ENCODE data around the gene MAEA.
"Not testable (repeated sequence)": the region's sequence is repeated elsewhere in the genome, so short reads cannot be mapped to it uniquely, and the experiment has no call there.

MAEA gene

DNA sequence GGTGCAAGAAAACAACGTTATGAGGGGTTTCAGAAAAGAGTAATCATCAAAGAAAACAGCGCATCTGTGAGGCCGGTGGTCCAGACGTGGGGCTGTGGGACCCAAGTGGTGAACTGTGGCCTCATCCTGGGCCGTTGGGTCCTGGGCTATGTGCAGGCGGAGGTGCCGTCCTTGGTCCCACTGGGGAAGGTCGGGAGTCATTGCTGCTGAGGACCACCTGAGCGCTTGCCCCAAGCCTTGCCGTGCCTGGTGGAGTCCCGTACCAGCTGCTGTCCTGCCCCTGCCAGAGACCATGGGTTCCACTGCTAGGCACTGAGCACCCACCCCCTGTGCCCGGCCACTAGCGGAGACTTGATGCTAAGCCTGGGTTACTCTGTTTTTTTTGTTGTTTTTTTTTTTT is 31.8 kb downstream of the MAEA start:
- DNase-seq (ENCODE audit: low read depth, low spot score): no peak

DNA sequence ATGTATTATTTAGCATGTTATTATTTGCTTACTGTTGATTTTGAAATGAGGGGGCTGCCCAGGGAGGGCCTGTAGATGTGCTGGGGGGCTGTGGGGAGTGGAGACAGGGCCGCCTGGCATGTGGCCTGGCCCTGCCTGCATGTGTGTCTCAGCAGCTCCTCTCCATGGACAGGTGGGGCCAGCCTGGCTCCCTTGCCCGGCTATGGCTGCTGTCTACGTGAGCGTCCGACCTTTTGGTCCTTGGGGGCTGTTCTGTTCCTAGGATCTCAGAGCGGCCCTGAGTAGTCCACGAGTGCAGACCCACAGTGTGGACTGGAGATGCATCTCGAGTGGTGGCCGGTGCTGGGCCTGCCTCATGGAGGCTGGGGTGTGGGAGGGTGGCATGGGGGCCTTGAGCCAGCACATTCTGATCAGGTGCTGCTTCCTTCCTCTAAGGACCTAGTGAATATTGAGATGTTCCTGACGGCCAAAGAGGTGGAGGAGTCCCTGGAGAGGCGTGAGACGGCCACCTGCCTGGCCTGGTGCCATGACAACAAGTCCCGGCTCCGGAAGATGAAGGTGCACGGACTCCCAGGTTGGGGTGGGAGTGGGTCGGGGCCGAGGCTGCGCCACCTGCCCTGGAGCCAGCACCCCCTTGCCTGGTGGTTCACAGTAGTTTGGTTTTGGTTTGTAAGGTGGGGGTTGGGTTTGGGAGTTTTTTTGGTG is 32.4 kb downstream of the MAEA start:
- DNase-seq (ENCODE audit: low read depth, low spot score): no peak

DNA sequence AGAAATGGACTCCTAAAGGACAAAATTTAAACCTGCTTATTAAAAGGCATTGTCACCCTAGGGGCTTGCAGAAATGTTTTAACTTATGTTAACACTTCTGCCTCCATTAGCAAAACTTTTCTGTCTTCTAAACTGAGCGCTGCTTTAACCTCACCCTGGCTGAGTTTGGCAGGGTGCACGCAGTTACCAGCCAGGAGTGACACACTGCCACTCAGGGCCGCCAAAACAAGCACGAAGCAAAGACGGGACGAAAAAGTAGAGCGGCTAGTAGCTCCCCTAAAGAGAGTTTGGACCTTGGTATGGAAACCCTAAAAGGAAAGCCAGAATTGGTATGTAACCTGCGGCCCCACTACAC is 33.6 kb downstream of the MAEA start:
- peak; percentile 63 for DNase-seq (ENCODE audit: low read depth, low spot score)

DNA sequence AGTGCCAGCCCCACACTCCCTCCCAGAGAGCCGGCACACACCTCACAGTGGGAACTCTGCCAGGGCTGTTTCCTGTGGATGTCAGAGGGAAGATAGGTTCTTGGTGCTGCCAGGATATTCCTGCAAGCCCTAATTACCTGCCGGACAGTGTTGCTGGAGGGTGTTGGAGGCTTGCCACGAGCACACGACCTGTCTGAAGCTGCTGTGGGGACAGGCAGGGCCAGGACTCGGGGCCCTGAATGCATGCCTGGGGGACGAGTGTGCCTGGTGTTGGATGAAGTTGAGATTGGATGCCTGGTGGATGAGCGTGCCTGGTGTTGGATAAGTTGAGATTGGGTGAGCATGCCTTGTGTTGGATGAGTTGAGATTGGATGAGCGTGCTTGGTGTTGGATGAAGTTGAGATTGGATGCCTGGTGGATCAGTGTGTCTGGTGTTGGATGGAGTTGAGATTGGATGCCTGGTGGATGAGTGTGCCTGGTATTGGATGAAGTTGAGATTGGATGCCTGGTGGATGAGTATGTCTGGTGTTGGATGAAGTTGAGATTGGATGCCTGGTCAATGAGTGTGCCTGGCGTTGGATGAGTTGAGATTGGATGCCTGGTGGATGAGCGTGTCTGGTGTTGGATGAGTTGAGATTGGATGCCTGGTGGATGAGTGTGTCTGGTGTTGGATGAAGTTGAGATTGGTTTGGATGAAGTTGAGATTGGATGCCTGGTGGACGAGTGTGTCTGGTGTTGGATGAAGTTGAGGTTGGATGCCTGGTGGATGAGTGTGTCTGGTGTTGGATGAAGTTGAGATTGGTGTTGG is 34.1 kb downstream of the MAEA start:
- DNase-seq (ENCODE audit: low read depth, low spot score): peak; percentile 94

DNA sequence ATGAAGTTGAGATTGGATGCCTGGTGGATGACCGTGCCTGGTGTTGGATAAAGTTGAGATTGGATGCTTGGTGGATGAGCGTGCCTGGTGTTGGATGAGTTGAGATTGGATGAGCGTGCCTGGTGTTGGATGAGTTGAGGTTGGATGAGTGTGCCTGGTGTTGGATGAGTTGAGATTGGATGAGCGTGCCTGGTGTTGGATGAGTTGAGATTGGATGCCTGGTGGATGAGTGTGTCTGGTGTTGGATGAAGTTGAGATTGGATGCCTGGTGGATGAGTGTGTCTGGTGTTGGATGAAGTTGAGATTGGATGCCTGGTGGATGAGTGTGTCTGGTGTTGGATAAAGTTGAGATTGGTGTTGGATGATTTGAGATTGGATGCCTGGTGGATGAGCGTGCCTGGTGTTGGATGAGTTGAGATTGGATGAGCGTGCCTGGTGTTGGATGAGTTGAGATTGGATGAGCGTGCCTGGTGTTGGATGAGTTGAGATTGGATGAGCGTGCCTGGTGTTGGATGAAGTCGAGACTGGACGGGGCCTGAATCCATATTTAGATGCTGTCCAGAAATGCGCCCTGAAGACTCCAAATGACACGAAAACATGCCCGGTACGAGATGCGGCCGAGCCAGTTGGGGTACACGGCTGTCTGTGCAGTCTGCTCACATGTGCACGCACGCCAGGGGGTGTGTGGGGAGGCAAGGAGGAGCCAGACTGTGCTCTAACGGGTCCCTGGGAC is 34.9 kb downstream of the MAEA start:
- not testable (repeated sequence) for DNase-seq (ENCODE audit: low read depth, low spot score)

DNA sequence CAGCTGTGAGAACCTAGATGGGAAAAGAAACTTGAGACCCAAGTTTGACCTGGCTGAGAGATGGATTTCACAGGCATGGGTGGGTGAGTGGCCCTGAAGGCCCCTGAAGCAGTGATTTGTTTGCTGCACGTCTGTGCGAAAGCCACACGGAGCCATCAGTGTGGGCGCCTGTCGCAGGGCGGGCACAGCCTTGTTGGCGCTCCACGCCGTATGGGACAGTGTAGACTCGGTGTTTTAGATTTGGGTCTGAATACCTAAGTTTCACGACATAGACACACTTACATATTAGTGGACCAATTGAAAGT is 35.4 kb downstream of the MAEA start:
- no peak for DNase-seq (ENCODE audit: low read depth, low spot score)

DNA sequence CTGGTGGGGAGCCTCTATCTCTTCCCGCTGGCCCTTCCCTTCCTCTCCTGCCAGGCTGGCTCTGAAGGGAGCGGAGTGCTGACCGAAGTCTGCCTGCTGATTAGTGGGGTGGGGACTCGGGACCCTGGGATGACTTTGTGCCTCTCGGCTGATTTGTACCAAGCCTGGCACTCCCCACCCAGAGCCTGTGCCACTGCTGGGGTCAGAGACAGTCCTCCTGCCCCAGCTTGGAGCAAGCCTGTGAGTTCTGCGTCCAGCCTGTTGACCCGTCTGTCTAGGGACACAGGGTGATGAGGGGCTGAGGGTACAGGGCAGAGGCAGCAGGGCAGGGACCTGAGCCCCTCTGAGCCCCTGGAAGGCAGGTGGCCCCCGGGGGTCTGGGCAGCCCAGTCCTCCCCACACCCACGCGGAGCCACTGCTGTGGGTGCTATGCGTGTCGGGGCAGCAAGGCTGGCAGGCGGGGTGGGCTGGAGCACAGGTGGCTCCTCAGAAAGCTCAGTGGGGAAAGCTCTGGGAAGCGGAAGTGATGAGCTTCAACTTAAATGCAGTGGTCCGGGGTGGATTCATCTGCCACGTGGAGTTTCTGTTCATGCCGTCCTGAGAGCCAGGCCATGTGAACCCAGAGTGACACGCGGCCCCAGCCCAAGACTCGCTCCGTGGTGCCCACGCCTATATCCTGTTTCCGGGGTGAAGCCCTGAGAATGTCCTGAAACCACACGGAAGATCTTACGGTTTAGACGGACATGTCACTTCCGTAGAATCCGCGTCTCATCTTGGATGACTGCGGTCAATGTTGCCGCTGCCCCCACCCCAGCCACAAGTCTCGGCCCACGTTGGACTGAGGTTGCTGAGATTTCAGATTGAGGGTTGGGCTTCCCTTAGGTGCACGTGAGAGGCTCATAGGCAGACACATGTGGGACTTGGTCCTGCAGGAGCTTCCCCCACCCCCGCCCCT is 36.3 kb downstream of the MAEA start:
- no peak for DNase-seq (ENCODE audit: low read depth, low spot score)

DNA sequence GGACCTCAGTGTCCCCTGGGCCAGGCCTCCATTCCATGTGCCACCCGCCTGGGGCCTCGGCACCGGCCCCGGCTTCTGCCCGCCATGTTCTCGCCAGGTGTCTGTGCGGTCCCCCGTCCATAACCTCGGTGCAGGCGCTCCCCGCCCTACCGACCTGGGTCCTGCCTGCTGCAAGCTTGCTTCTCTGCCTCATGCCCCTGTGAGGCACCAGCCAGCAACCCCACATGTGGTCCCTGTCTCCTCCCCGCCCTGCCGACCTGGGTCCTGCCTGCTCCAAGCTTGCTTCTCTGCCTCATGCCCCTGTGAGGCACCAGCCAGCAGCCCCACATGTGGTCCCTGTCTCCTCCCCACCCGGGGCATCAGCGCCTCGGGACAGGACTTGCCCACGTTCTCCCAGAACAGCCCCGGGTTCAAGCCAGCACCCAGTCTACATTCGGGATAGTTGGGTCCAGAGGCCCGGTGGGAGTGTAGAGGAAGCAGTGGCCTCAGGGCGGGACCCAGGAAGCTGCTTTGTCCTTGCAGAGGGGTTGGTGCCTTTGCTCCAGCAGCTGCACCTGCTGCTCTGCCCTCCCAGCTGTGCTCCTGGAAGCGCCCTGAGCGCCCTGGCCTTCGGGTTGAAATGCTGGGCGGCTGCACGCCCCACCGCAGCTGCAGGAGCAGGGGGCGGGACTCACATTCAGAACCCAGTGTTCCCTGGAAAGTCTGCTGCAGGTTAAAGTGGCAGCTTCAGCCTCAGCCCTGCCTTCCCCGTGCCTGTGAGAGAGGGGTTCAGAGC is 37.2 kb downstream of the MAEA start:
- DNase-seq (ENCODE audit: low read depth, low spot score): no peak

DNA sequence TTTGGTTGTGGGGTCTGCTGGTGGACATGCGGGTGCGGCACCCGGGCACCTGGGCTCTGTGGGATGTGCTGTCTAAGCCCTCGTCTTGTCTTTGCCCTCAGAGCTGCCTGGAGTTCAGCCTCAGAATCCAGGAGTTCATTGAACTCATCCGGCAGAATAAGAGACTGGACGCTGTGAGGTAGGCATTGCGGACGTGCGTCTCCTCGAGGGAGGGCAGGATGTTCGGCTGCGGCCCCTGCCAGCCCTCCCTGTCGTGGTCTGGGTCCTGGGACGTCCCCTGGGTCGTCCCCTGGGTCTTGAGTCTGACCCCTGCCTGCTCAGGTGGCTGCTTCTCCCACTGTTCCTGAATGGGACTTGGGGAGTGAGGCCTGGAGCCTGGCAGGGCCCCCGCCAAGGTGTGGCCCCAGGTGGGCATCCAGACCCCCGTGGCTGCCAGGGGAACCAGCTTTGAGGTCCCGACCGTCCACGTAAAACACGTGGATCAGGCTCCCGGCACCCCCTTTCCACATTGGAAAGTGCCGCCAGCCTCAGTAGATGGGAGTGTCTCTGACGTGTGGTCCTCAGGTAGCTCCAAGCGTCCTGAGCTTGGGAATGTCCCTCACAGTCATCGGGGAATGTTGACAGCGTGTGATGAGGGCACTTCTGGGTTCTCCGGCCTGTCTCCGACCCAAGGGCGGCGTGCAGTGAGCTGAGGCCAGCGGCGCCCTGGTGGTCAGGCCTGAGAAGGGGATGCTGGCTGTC is 38.0 kb downstream of the MAEA start:
- DNase-seq (ENCODE audit: low read depth, low spot score): no peak

DNA sequence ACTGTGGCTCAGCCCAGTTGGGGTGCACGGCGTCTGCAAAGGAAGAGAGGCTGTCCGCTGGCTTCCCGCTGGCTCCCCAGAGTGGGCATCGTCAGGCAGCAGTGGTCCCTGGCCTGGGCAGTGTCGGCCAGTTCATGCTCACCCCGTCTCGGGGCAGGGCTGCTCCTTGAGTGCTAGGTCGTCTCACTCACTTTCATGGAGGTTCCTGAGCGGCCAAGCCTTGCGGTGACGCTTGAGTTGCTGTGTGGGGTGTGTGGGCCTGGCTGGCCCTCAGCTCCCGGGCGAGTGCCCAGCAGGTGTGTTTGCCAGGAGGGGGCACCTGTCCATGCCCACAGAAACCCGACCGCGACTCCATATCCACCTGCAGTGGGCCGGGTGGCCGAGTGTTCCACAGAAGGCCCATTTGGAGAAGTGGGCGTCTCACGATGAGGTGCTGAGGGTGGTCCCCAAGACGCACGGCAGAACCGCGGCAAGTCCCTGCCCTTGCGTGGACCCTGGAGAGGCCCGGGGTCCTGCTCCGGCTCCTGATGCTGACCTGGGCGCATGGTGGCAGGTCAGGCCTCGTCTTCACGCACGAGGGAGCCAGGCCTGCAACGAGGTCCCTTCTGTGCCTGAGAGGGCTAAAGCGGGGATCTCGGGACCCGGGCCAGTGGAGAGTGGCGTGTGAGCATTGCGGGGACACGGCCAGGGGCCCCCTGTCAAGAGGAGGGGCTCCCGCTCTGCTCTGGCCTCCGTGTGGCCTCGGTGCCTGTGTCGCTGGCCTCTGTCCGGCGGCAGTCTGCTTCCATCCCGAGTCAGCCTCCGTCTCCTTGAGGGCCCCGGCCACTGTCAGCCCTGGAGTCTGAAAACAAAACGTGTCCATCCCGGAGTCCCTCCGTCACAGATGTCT is 38.8 kb downstream of the MAEA start:
- DNase-seq (ENCODE audit: low read depth, low spot score): no peak

DNA sequence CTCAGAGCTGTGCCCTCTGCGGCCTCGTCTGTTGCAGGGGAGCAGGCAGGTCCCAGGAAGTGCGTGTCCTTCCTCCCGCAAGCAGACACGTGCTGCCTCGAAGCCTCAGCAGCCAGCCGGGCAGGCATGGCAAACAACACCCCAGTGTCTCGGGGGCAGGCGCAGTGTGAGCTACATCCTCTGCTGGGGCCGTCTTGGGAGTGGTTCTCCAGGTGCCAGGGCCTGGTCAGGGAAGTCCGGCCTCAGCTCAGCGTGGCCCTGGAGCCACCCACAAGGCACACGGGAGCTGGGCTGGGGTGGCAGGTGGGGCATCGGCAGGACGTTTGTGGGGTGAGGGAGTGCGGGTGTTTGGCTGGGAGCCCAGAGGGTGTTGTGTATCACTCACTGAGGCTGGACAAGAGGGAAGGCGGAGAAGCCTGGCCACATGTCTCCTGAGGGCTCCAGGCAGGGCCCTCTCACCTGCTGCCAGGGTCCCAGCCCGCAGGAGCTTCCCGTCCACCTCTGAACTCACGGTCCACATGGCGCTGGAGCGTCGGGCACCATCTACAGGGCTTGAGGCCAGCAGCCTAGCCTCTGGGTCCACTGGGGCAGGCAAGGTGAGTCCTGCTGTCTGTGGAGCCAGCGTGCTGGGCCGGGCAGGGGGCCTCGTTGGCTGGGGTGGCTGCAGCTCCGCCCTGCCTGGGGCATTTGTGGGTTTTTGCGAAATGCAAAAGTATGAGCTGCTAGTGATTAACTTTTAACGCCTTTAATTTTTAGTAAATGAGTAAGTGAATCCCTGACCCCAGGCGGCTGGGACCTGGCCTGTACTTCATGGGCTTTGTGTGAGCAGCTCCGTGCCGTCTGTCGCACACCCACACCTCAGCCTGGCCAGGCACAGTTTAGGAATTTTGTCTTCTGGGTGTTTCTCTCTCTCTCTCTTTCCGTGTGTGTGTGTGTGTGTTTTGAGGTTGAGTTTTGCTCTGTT is 40.0 kb downstream of the MAEA start:
- peak; percentile 51 for DNase-seq (ENCODE audit: low read depth, low spot score)

DNA sequence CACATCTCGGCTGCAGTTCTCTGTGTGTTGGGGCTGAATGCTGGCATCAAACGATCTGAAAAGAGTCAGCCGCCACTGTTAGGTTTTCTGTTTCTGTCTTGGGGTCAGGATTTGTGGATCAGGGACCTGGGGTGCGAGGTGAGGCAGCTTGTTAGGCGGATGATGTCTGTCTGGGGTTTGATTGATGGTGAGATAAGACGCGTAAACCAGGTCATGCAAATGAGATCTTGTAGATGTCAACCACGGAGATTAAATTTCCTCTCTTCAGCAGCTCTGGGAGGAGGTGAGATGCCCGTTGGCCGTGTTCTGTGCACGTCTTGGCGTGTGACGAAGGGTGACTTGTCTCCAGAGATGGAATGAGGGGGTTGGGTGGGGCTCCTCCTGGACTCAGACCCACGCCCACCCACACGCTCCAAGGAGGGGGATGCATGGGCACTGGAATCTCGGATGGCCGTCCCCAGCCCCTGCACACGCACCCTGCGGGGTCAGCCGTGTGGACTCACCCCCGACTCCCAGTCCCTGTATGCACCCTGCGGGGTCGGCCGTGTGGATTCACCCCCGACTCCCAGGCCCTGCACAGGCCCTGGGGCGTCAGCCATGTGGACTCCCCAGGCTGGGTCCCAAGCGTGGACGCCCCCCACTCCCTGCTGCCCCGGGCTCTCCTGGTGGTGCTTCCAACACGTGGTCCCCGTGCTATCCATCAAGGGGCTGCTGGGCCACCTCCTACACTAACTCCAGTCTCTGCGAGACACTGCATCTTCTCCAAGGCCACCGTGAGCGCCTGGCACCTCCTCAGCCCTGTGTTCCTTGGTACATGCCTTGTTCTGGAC is 41.3 kb downstream of the MAEA start:
- no peak for DNase-seq (ENCODE audit: low read depth, low spot score)

DNA sequence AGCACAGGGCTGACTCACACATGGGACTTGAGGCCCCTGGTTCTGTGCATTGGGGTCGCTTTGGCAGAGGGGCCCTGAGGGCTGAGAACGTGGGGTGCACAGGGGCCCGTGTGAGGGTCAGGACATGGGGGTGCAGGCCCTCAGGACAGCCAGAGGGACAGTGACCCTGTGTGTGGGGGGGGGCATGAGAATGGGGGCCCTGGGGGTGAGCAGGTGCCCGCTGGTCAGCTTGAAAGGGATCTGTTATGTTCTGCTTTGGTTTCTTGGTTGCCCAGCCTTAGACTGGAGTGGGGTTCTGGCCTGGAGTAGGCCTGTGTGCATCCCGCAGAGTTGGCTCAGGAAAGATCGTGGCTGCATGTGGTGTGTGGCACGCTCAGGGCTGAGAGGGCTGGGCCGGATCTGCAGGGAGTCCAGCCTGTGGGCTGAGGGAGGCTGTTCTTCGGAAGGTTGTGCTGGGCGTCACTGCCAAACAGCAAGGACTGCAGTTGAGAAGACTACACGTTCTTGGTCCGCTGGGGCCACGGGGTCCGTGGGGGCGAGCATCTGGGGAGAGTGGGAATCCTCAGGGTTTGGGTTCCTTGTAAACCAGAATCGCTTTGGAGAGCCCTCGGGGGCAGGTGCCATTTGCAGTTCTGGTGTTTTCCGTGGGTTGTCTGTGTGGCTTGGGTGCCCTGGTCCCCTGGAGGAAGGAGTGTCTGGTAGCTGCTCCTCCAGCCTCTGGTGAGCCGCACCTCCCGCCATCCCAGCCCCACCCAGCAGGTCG is 42.1 kb downstream of the MAEA start:
- DNase-seq (ENCODE audit: low read depth, low spot score): no peak

DNA sequence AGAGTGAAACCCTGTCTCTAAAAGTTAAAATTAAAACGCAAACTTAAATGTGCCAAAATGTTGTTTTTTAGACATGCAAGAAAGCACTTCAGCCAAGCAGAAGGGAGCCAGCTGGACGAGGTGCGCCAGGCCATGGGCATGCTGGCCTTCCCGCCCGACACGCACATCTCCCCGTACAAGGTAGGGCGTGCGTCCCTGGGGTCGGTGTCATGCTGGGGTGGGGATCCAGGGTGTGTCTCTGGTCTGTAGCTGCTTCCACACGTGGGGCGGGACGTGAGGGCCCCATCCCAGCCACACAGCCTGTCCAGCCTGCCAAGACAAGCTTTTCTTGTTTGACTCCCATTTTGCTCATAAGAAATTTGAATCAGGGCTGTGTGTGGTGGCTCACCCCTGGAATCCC is 43.0 kb downstream of the MAEA start:
- DNase-seq (ENCODE audit: low read depth, low spot score): no peak

DNA sequence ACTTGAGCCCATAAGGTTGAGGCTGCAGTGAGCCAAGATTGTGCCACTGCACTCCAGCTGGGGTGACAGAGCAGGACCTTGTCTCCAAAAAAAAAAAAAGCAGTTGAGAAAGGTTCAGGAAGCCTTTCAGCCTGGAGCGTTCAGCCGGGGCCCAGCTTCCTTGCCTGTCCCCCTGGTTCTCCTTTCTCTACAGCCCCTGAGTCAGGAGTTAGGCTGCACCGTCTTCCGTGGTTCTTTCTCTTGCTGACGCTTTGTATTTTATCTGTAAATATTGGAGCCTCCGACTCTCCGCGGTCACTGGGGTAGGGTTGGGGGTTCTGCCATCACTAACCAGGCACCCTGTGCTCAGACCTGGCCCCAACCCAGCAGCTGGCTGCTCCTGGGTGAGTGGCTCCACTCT is 43.6 kb downstream of the MAEA start:
- DNase-seq (ENCODE audit: low read depth, low spot score): no peak

DNA sequence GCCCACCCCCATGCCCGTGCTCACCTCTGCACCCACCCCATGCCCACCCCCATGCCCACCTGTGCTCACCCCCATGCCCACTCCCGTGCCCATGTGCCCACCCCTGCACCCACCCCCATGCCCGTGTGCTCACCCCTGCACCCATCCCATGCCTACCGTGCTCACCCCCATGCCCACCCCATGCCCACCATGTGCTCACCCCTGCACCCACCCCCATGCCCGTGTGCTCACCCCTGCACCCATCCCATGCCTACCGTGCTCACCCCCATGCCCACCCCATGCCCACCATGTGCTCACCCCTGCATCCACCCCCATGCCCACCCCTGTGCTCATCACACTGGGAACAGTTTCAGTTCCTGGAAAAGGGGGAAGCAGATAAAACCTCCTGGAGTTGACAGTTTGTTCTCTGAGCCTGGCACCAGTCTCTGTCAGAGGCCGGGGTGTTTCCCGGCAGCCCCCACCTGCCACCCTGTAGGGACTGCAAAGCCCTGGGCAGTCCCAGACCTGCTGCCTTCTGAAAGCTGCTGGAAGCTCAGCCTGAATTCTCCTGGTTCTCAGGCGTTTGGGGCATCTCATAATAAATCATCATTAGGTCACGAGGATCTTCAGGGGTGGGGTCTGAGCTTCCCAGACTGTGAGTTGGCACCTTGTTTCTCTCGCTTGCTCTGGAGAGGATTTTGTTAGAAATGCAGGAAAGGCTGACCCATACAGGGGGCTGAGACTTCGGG is 44.3 kb downstream of the MAEA start:
- not testable (repeated sequence) for DNase-seq (ENCODE audit: low read depth, low spot score)
